ENCODE data around the gene MRNIP.
"Not testable (repeated sequence)": the region's sequence is repeated elsewhere in the genome, so short reads cannot be mapped to it uniquely, and the experiment has no call there.

The MRNIP gene

DNA sequence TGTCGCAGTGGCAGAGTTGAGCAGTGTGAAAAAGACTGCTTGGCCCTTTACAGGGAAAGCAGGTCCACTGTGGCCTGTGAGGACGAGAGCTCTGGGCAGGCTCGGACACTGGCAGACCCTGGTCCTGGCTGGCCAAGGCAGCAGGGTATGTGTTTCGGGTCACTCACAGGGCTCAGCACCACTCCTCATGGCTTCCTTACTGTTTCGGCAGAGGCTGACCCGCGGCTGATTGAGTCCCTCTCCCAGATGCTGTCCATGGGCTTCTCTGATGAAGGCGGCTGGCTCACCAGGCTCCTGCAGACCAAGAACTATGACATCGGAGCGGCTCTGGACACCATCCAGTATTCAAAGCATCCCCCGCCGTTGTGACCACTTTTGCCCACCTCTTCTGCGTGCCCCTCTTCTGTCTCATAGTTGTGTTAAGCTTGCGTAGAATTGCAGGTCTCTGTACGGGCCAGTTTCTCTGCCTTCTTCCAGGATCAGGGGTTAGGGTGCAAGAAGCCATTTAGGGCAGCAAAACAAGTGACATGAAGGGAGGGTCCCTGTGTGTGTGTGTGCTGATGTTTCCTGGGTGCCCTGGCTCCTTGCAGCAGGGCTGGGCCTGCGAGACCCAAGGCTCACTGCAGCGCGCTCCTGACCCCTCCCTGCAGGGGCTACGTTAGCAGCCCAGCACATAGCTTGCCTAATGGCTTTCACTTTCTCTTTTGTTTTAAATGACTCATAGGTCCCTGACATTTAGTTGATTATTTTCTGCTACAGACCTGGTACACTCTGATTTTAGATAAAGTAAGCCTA, 22.2 kb downstream of the MRNIP start:
- Histone ChIP-seq H3K4me2 (ENCODE audit: low read length) (no peak overlapping the region), H3K27me3 (ENCODE audit: control insufficient read depth, insufficient read depth, low read length) (no peaks in the 10 kb centered on the region), H3K79me2 (peaks cover 2% of the 10 kb centered on the region), H3K4me1 (no peaks in the 10 kb centered on the region), H3K4me3 (ENCODE audit: low read depth, low read length) (no peak overlapping the region), H3K9ac (no peak overlapping the region), H3K9me3 (ENCODE audit: control insufficient read depth, low read length) (no peaks in the 10 kb centered on the region), H2AFZ (no peak overlapping the region), H3K27ac (no peak overlapping the region), H3K36me3 (ENCODE audit: control insufficient read depth, insufficient read depth, low read length) (no peaks in the 10 kb centered on the region)
- TF ChIP-seq, protein P1, sequence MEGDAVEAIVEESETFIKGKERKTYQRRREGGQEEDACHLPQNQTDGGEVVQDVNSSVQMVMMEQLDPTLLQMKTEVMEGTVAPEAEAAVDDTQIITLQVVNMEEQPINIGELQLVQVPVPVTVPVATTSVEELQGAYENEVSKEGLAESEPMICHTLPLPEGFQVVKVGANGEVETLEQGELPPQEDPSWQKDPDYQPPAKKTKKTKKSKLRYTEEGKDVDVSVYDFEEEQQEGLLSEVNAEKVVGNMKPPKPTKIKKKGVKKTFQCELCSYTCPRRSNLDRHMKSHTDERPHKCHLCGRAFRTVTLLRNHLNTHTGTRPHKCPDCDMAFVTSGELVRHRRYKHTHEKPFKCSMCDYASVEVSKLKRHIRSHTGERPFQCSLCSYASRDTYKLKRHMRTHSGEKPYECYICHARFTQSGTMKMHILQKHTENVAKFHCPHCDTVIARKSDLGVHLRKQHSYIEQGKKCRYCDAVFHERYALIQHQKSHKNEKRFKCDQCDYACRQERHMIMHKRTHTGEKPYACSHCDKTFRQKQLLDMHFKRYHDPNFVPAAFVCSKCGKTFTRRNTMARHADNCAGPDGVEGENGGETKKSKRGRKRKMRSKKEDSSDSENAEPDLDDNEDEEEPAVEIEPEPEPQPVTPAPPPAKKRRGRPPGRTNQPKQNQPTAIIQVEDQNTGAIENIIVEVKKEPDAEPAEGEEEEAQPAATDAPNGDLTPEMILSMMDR (IDR thresholded peaks at IDR 0.05): no peak

DNA sequence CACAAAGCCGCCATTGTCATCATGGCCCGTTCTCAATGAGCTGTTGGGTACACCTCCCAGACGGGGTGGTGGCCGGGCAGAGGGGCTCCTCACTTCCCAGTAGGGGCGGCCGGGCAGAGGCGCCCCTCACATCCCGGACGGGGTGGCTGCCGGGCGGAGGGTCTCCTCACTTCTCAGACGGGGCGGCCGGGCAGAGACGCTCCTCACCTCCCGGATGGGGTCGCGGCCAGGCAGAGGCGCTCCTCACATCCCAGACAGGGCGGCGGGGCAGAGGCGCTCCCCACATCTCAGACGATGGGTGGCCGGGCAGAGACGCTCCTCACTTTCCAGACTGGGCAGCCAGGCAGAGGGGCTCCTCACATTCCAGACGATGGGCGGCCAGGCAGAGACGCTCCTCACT, 23.7 kb downstream of the MRNIP start:
- H3K9ac ChIP-seq; H3K27ac ChIP-seq; H3K79me2 ChIP-seq; H3K9me3 ChIP-seq (ENCODE audit: control insufficient read depth, low read length); H3K27me3 ChIP-seq (ENCODE audit: control insufficient read depth, insufficient read depth, low read length); H3K4me3 ChIP-seq (ENCODE audit: low read depth, low read length); H3K4me1 ChIP-seq; H3K36me3 ChIP-seq (ENCODE audit: control insufficient read depth, insufficient read depth, low read length); H2AFZ ChIP-seq; H3K4me2 ChIP-seq (ENCODE audit: low read length): not testable (repeated sequence)

DNA sequence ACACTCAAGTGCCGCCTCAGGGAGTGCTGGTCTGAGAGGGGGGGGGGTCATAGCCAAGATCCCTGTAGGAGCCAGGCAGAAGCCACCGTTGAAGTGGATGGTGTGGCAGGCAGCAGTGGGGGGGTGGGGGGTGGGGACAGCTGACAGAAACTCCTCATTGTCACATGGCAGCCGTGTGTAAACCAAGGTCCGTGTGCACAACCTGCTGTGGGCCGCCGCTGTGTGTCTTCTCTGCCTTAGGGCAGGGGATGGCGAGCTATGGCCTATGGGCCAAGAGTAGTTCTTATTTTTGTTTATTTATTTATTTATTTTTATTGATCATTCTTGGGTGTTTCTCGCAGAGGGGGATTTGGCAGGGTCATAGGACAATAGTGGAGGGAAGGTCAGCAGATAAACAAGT, 24.5 kb downstream of the MRNIP start:
- no peaks in the 10 kb centered on the region for H3K36me3 ChIP-seq (ENCODE audit: control insufficient read depth, insufficient read depth, low read length)
- H3K9me3 ChIP-seq (ENCODE audit: control insufficient read depth, low read length): no peaks in the 10 kb centered on the region
- H3K4me3 ChIP-seq (ENCODE audit: low read depth, low read length): no peak overlapping the region
- H3K27ac ChIP-seq: no peak overlapping the region
- TF ChIP-seq, protein P1 (IDR thresholded peaks at IDR 0.05): no peak
- H2AFZ ChIP-seq: no peak overlapping the region
- peaks cover 12% of the 10 kb centered on the region for H3K79me2 ChIP-seq
- H3K27me3 ChIP-seq (ENCODE audit: control insufficient read depth, insufficient read depth, low read length): no peaks in the 10 kb centered on the region
- no peaks in the 10 kb centered on the region for H3K4me1 ChIP-seq
- H3K9ac ChIP-seq: no peak overlapping the region
- H3K4me2 ChIP-seq (ENCODE audit: low read length): no peak overlapping the region

DNA sequence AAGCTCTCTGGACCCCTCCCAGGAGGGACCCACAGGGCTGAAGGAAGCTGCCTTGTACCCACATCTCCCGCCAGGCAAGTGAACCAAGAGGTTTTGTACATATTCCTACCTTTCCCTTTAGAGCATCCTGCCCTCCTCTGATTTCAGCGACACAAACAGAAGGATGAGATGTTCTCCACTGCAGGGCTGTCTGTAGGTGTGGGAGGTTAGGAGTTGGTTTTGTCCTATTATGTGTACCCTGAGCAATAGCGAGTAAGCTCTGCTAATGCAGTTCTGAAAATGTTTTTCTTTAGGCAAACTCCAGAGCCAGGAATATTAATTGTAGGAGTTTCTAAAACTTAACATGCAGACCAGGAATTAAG, 24.9 kb downstream of the MRNIP start:
- Histone ChIP-seq H3K27me3 (ENCODE audit: control insufficient read depth, insufficient read depth, low read length) (no peaks in the 10 kb centered on the region), H3K4me2 (ENCODE audit: low read length) (no peak overlapping the region), H3K9me3 (ENCODE audit: control insufficient read depth, low read length) (no peaks in the 10 kb centered on the region), H3K36me3 (ENCODE audit: control insufficient read depth, insufficient read depth, low read length) (no peaks in the 10 kb centered on the region), H3K4me1 (no peaks in the 10 kb centered on the region), H3K79me2 (peaks cover 12% of the 10 kb centered on the region), H3K9ac (no peak overlapping the region), H2AFZ (no peak overlapping the region), H3K4me3 (ENCODE audit: low read depth, low read length) (no peak overlapping the region), H3K27ac (no peak overlapping the region)
- TF ChIP-seq, protein P1 (IDR thresholded peaks at IDR 0.05): no peak

DNA sequence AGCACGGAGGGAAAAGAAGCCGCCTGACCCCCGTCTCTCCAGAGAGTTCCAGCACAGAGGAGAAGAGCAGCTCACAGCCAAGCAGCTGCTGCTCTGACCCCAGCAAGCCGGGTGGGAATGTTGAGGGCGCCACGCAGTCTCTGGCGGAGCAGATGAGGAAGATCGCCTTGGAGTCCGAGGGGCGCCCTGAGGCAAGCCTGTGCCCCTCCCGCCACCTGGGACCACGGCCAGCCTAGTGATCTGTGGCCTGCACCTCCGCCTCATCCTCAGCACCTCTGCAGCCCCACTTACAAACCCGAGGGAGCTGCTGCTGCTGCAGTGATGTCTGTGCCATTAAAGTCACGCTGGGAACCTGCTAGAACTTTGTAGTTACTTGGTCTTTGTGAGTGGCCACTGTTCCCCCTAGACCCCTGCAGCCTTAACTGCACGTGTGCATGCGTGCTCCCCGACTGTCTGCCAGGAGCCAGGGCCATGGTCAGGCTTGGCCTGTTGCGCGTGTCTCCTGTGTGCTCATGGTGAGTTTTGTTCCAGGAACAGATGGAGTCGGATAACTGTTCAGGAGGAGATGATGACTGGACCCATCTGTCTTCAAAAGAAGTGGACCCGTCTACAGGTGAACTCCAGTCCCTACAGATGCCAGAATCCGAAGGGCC, 25.4 kb downstream of the MRNIP start:
- Histone ChIP-seq H3K9ac (no peak overlapping the region), H3K4me2 (ENCODE audit: low read length) (no peak overlapping the region), H2AFZ (no peak overlapping the region), H3K27me3 (ENCODE audit: control insufficient read depth, insufficient read depth, low read length) (no peaks in the 10 kb centered on the region), H3K27ac (no peak overlapping the region), H3K4me1 (no peaks in the 10 kb centered on the region), H3K36me3 (ENCODE audit: control insufficient read depth, insufficient read depth, low read length) (no peaks in the 10 kb centered on the region), H3K9me3 (ENCODE audit: control insufficient read depth, low read length) (no peaks in the 10 kb centered on the region), H3K4me3 (ENCODE audit: low read depth, low read length) (no peak overlapping the region), H3K79me2 (peaks cover 12% of the 10 kb centered on the region)
- TF ChIP-seq, protein P1 (IDR thresholded peaks at IDR 0.05): no peak

Measured in parathyroid adenoma (tissue), 2 donors.